K562 (cell line): Measurements from ENCODE around the gene IRF8. TPM values are rescaled to one million over a fixed set of nuclear protein-coding genes. Genes with fewer than 3 reads are reported as not detected.

Source experiments
- ATAC-seq: fragments of 200-7000 bp; cut with Tn5 transposase; 3 replicates; pipeline ENCODE4 v1.9.1; 2020; ENCODE audit warnings: moderate library complexity
- BruUV-seq: library from RNA; stranded (reverse); fragments of 400-500 nt; replicated peaks from 2 replicates; lab custom pipeline; 2021; lab: Mats Ljungman, UMichigan
- CTCF ChIA-PET: fragments of 300-600 bp; formaldehyde crosslinking; extraction: SDS; loops from one replicate; lab custom pipeline; 2021; ENCODE audit warnings: low intra/inter-chr PET ratio; lab: Yijun Ruan, JAX
- POLR2A ChIA-PET: fragments of 300-600, 350-650 bp; sonication (Branson Sonifier 250); formaldehyde crosslinking; extraction: SDS; loops from one replicate; lab custom pipeline; 2021; ENCODE audit warnings: antibody characterized with exemption, inconsistent platforms; lab: Yijun Ruan, JAX
- DNase-seq, 4 experiments: peaks; one replicate each; pipeline versions ENCODE4 v3.0.0 to v3.0.0-alpha.2; 2011 to 2018; ENCODE audit warnings: low spot score in 3 of 4, mixed read lengths in 3 of 4; ENCODE audit errors: extremely low read depth in 1 of 4
- FAIRE-seq: peaks from 2 replicates; lab custom pipeline; 2011; peaks lifted over from hg19 to GRCh38; lab: Jason Lieb, UNC
- H2AFZ ChIP-seq: 2 replicates; pipeline ENCODE4 v1.6.0; 2011; ENCODE audit warnings: low read depth, low read length, control low read depth, inconsistent platforms
- H3K27ac ChIP-seq: fragments of 200-600 bp; 3 replicates; pipeline ENCODE4 v1.8.0; 2011; ENCODE audit warnings: low read depth, mild to moderate bottlenecking, control low read depth, inconsistent platforms, low read length, moderate library complexity, mixed read lengths; ENCODE audit errors: extremely low read depth
- H3K27me3 ChIP-seq, 2 experiments: fragments of 300-600 bp in 1 of 2; 2 replicates in 1 of 2; 3 replicates in 1 of 2; pipeline versions ENCODE4 v1.6.0 to v1.8.0; 2011; ENCODE audit warnings: inconsistent platforms in 2 of 2, low read length in 2 of 2, mild to moderate bottlenecking in 1 of 2, mixed read lengths in 1 of 2, moderate library complexity in 1 of 2; ENCODE audit not compliant: control insufficient read depth in 2 of 2, insufficient read depth in 2 of 2
- H3K36me3 ChIP-seq: fragments of 300-600 bp; 3 replicates; pipeline ENCODE4 v1.8.0; 2011; ENCODE audit warnings: mild to moderate bottlenecking, low read length, inconsistent platforms; ENCODE audit not compliant: control insufficient read depth, insufficient read depth
- H3K4me1 ChIP-seq, 2 experiments: fragments of 200-600 bp in 1 of 2; replicated peaks in 1 of 2; 2 replicates in 1 of 2; 3 replicates in 1 of 2; pipeline versions ENCODE4 v1.5.1 to v1.8.0; 2011; ENCODE audit warnings: inconsistent platforms in 2 of 2, low read length in 2 of 2, mild to moderate bottlenecking in 1 of 2, mixed read lengths in 1 of 2, moderate library complexity in 1 of 2; ENCODE audit not compliant: control insufficient read depth in 2 of 2, insufficient read depth in 2 of 2
- H3K4me2 ChIP-seq: 2 replicates; pipeline ENCODE4 v1.6.1; 2011; ENCODE audit warnings: low read length, control low read depth, inconsistent platforms, mixed read lengths; ENCODE audit not compliant: insufficient read depth
- H3K4me3 ChIP-seq: fragments of 200-600 bp; sonication (generic), shearing (Covaris generic); 2 replicates; pipeline ENCODE4 v1.5.1; 2016; ENCODE audit warnings: control low read depth, inconsistent platforms
- H3K79me2 ChIP-seq: fragments of 200-600 bp; 3 replicates; pipeline ENCODE4 v1.8.0; 2011; ENCODE audit warnings: low read length, inconsistent platforms; ENCODE audit not compliant: control insufficient read depth, insufficient read depth
- H3K9ac ChIP-seq, 2 experiments: 2 replicates each; pipeline versions ENCODE4 v1.6.0 to v1.6.1; 2011; ENCODE audit warnings: low read depth in 2 of 2, low read length in 2 of 2, control low read depth in 1 of 2, inconsistent platforms in 1 of 2, mild to moderate bottlenecking in 1 of 2, mixed read lengths in 1 of 2; ENCODE audit not compliant: insufficient read depth in 1 of 2
- H3K9me1 ChIP-seq: one replicate; pipeline ENCODE4 v1.6.0; 2011; ENCODE audit warnings: inconsistent platforms, mild to moderate bottlenecking, low read length, moderate library complexity; ENCODE audit not compliant: control insufficient read depth, insufficient read depth
- H3K9me3 ChIP-seq: replicated peaks from 2 replicates; pipeline ENCODE4 v1.5.1; 2011; ENCODE audit warnings: low read depth, low read length, inconsistent platforms; ENCODE audit not compliant: control insufficient read depth, insufficient read depth
- H4K20me1 ChIP-seq: replicated peaks from 2 replicates; pipeline ENCODE4 v1.6.1; 2011; ENCODE audit warnings: low read length, inconsistent platforms, mixed read lengths; ENCODE audit not compliant: control insufficient read depth, insufficient read depth
- ETS1 ChIP-seq: conservative IDR thresholded peaks from 2 replicates; pipeline ENCODE4 v1.6.1; 2011; ENCODE audit warnings: low read depth, mild to moderate bottlenecking, low read length; ENCODE audit not compliant: control insufficient read depth
- HEY1 ChIP-seq: fragments of 250-450 bp; sonication (Bioruptor Pico); IDR thresholded peaks from 2 replicates; pipeline ENCODE4 v1.5.0; 2020; ENCODE audit warnings: mild to moderate bottlenecking, moderate library complexity, borderline replicate concordance
- HOXB6 ChIP-seq: fragments of 250-450 bp; sonication (Bioruptor Pico); IDR thresholded peaks from 2 replicates; pipeline ENCODE4 v1.5.1; 2022; ENCODE audit warnings: mild to moderate bottlenecking, borderline replicate concordance
- KLF13 ChIP-seq: fragments of 450-650 bp; IDR thresholded peaks from 2 replicates; pipeline ENCODE4 v1.6.1; 2016; ENCODE audit warnings: missing genetic modification characterization, low read depth, mild to moderate bottlenecking, missing compliant biosample characterization, moderate library complexity, borderline replicate concordance
- KLF16 ChIP-seq: IDR thresholded peaks from 2 replicates; pipeline ENCODE4 v1.6.1; 2016; ENCODE audit warnings: antibody characterized with exemption
- SP2 ChIP-seq: IDR thresholded peaks from 2 replicates; pipeline ENCODE4 v1.6.1; 2011; ENCODE audit warnings: mild to moderate bottlenecking, low read depth, low read length, moderate library complexity; ENCODE audit not compliant: poor library complexity, severe bottlenecking; ENCODE audit errors: extremely low read depth
- TGIF2 ChIP-seq: sonication (generic); formaldehyde crosslinking; IDR thresholded peaks from 2 replicates; pipeline ENCODE4 v1.8.1; 2022; ENCODE audit warnings: mild to moderate bottlenecking, missing genetic modification reagents, moderate library complexity
- ZNF76 ChIP-seq: fragments of 250-450 bp; sonication (Bioruptor Pico); IDR thresholded peaks from 2 replicates; pipeline ENCODE4 v1.4.0; 2020; ENCODE audit warnings: mild to moderate bottlenecking, moderate library complexity, borderline replicate concordance
- WGBS: fragments of 100-300 bp; shearing (Covaris generic); methylation state at CpG from one replicate; pipeline ENCODE4 v1.1.6; 2016; ENCODE audit warnings: low coverage, mixed read lengths; ENCODE audit not compliant: insufficient coverage; ENCODE audit errors: missing lambda C conversion rate; 5-methylcytosine and 5-hydroxymethylcytosine counted together
- in situ Hi-C: fragments of 300-500 bp; cut with MboI; formaldehyde crosslinking; loops from 4 replicates; pipeline ENCODE4 v1.15.0; 2018; ENCODE audit warnings: inconsistent platforms, mixed read lengths
- intact Hi-C: fragments of 100-400 bp; cut with micrococcal nuclease; formaldehyde crosslinking; loops from 2 replicates; pipeline ENCODE4 v1.14.2; 2022
- polyA plus RNA-seq, 8 experiments: library from polyadenylated mRNA; depleted of rRNA in 4 of 8; stranded (reverse) in 5 of 8; unstranded in 3 of 8; fragments of >200 nt; fragmentation: Nextera tagmentation in 2 of 8; fragmentation: Illumina TruSeq in 1 of 8; extraction: Ambion mirVana in 2 of 8; extraction: Trizol in 1 of 8; gene quantifications; 2 replicates each; pipeline versions ENCODE4 v1.2.1 to v1.2.3, GENCODE V29; 2011 to 2014; ENCODE audit warnings: inconsistent platforms in 1 of 8, missing spikeins in 1 of 8
- total RNA-seq, 7 experiments: library from RNA; depleted of rRNA in 6 of 7; stranded (reverse); fragments of >200 nt in 6 of 7; fragmentation: Illumina TruSeq in 2 of 7; extraction: Trizol in 2 of 7; gene quantifications; 2 replicates each; pipeline versions ENCODE4 v1.2.1 to v1.2.3, GENCODE V29; 2011 to 2021; ENCODE audit warnings: low replicate concordance in 1 of 7
- TF ChIP-seq, protein P1 (sequence below): fragments of 450-650 bp; IDR thresholded peaks from one replicate; pipeline ENCODE4 v1.6.1; 2018; ENCODE audit warnings: mild to moderate bottlenecking, moderate library complexity; ENCODE audit not compliant: partially characterized antibody

IRF8 gene
- total and polyA plus RNA-seq, 9 of the 15 experiments (the other 6 are each of a cell fraction or from before 2014, with no cell fraction given), result 0.01 to 0.98 TPM; not detected in 7

DNA sequence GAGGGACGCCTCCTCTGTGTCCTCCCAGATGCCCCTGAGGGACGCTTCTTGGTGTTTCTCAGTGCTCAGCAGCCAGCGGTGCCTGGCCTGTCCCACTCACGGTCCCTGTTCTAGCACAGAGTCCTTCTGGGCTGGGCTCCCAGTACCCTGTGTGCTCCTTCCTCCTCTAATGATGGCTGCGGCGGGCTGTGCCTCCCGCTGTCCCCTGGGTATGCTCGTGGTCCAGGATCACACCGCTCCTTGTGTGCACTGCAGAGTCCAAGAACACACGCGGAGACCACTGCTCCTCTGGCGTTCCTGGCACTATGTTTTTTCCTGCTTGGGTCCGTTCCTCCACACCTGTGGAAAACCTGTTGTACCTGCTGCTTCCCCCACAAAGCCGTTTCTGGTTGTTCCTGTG is 15.1 kb upstream of the IRF8 start:
- no peak for FAIRE-seq

More for the DNA sequence above, 15.1 kb upstream of the IRF8 start:
- H3K36me3 ChIP-seq, result no peaks in the 10 kb centered on the region
- ChIA-PET CTCF (no interaction called here), POLR2A (no interaction called here)
- no peak overlapping the region for H3K9ac ChIP-seq
- no peak overlapping the region for H3K4me2 ChIP-seq
- in situ Hi-C loops (no loop called here), intact Hi-C loops (no loop called here)
- WGBS, result 3% methylated on average over 11 of the region's 14 CpGs
- ATAC-seq (no peak), DNase-seq (no peak)
- no peaks in the 10 kb centered on the region for H3K79me2 ChIP-seq
- H3K27ac ChIP-seq, result no peak overlapping the region
- no peaks in the 10 kb centered on the region for H3K9me3 ChIP-seq
- H2AFZ ChIP-seq, result no peak overlapping the region
- no peaks in the 10 kb centered on the region for H3K4me1 ChIP-seq
- BruUV-seq, result no TSS peak
- no peaks in the 10 kb centered on the region for H3K9me1 ChIP-seq
- peaks cover 24 to 28% of the 10 kb centered on the region in 2 experiments; a peak in 4 of 5 replicates for H3K27me3 ChIP-seq
- no peaks in the 10 kb centered on the region; the same call in 1 of the 2 replicates for H4K20me1 ChIP-seq
- no peak for TF ChIP-seq KLF13 (tag)
- TF ChIP-seq ETS1, result no peak
- no peak for TF ChIP-seq ZNF76 (CRISPR knock-in tag)
- no peak for TF ChIP-seq SP2
- no peak for TF ChIP-seq KLF16
- TF ChIP-seq HOXB6 (CRISPR knock-in tag), result no peak
- no peak for TF ChIP-seq TGIF2 (CRISPR knock-in tag)
- TF ChIP-seq, protein P1, sequence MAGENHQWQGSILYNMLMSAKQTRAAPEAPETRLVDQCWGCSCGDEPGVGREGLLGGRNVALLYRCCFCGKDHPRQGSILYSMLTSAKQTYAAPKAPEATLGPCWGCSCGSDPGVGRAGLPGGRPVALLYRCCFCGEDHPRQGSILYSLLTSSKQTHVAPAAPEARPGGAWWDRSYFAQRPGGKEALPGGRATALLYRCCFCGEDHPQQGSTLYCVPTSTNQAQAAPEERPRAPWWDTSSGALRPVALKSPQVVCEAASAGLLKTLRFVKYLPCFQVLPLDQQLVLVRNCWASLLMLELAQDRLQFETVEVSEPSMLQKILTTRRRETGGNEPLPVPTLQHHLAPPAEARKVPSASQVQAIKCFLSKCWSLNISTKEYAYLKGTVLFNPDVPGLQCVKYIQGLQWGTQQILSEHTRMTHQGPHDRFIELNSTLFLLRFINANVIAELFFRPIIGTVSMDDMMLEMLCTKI, result no peak
- TF ChIP-seq HEY1 (CRISPR knock-in tag), result no peak
- H3K4me3 ChIP-seq, result no peak overlapping the region
